Activated naive CD4-positive, alpha-beta T cell treated with anti-CD3 and anti-CD28 coated beads, Interleukin-2, amount 50 U/mL, for 24 hours (primary cell): ENCODE data around the gene CHI3L1.

ENCODE experiments used
- H3K27ac Mint-ChIP-seq: one replicate; pipeline ENCODE4 v1.8.0; 2021; ENCODE audit warnings: mild to moderate bottlenecking, mixed read lengths
- H3K27me3 Mint-ChIP-seq: one replicate; pipeline ENCODE4 v1.8.0; 2021; ENCODE audit warnings: mixed read lengths
- H3K36me3 Mint-ChIP-seq: one replicate; pipeline ENCODE4 v1.8.0; 2021; ENCODE audit warnings: mixed read lengths
- H3K4me1 Mint-ChIP-seq: one replicate; pipeline ENCODE4 v1.8.0; 2021; ENCODE audit warnings: mixed read lengths
- H3K4me3 Mint-ChIP-seq: one replicate; pipeline ENCODE4 v1.8.0; 2021; ENCODE audit warnings: mild to moderate bottlenecking, mixed read lengths
- H3K9me3 Mint-ChIP-seq: one replicate; pipeline ENCODE4 v1.8.0; 2021; ENCODE audit warnings: mixed read lengths

CHI3L1 gene

GRCh38 chr1:203169770-203170520, 16.6 kb downstream of the CHI3L1 start:
- Mint-ChIP-seq H3K9me3 (no peaks in the 10 kb centered on the region), H3K27ac (no peak overlapping the region), H3K4me1 (no peaks in the 10 kb centered on the region), H3K4me3 (no peak overlapping the region), H3K36me3 (no peaks in the 10 kb centered on the region), H3K27me3 (no peaks in the 10 kb centered on the region)

GRCh38 chr1:203168991-203169390, 17.5 kb downstream of the CHI3L1 start:
- H3K27ac Mint-ChIP-seq, result no peak overlapping the region
- H3K9me3 Mint-ChIP-seq, result no peaks in the 10 kb centered on the region
- no peaks in the 10 kb centered on the region for H3K36me3 Mint-ChIP-seq
- H3K4me1 Mint-ChIP-seq, result no peaks in the 10 kb centered on the region
- H3K4me3 Mint-ChIP-seq, result no peak overlapping the region
- no peaks in the 10 kb centered on the region for H3K27me3 Mint-ChIP-seq

GRCh38 chr1:203168256-203168786, 18.2 kb downstream of the CHI3L1 start:
- Mint-ChIP-seq H3K27ac (no peak overlapping the region), H3K4me1 (no peaks in the 10 kb centered on the region), H3K27me3 (no peaks in the 10 kb centered on the region), H3K4me3 (no peak overlapping the region), H3K9me3 (no peaks in the 10 kb centered on the region), H3K36me3 (no peaks in the 10 kb centered on the region)

GRCh38 chr1:203167913-203168200, 18.6 kb downstream of the CHI3L1 start:
- peaks cover 2% of the 10 kb centered on the region for H3K27me3 Mint-ChIP-seq

GRCh38 chr1:203167026-203167912, 19.2 kb downstream of the CHI3L1 start:
- H3K27me3 Mint-ChIP-seq, result peaks cover 2% of the 10 kb centered on the region
- no peak overlapping the region for H3K4me3 Mint-ChIP-seq
- H3K9me3 Mint-ChIP-seq, result no peaks in the 10 kb centered on the region
- no peaks in the 10 kb centered on the region for H3K4me1 Mint-ChIP-seq
- H3K27ac Mint-ChIP-seq, result no peak overlapping the region
- H3K36me3 Mint-ChIP-seq, result no peaks in the 10 kb centered on the region

More at GRCh38 chr1:203167913-203168200, 18.6 kb downstream of the CHI3L1 start:
- Mint-ChIP-seq H3K4me3 (no peak overlapping the region), H3K9me3 (no peaks in the 10 kb centered on the region), H3K36me3 (no peaks in the 10 kb centered on the region), H3K4me1 (no peaks in the 10 kb centered on the region), H3K27ac (no peak overlapping the region)

GRCh38 chr1:203166192-203166940, 20.1 kb downstream of the CHI3L1 start:
- no peak overlapping the region for H3K4me3 Mint-ChIP-seq
- no peaks in the 10 kb centered on the region for H3K9me3 Mint-ChIP-seq
- H3K4me1 Mint-ChIP-seq, result no peaks in the 10 kb centered on the region
- peaks cover 2% of the 10 kb centered on the region for H3K27me3 Mint-ChIP-seq
- no peak overlapping the region for H3K27ac Mint-ChIP-seq
- no peaks in the 10 kb centered on the region for H3K36me3 Mint-ChIP-seq

- Mint-ChIP-seq H3K27ac (no peak overlapping the region), H3K36me3 (no peaks in the 10 kb centered on the region), H3K9me3 (no peaks in the 10 kb centered on the region), H3K4me1 (no peaks in the 10 kb centered on the region), H3K27me3 (peaks cover 2% of the 10 kb centered on the region), H3K4me3 (no peak overlapping the region)
Measured at GRCh38 chr1:203165800-203166161, 20.7 kb downstream of the CHI3L1 start.

- Mint-ChIP-seq H3K4me1 (no peaks in the 10 kb centered on the region), H3K27ac (no peak overlapping the region), H3K4me3 (no peak overlapping the region), H3K27me3 (peaks cover 2% of the 10 kb centered on the region), H3K9me3 (no peaks in the 10 kb centered on the region), H3K36me3 (no peaks in the 10 kb centered on the region)
Measured at GRCh38 chr1:203165101-203165799, 21.3 kb downstream of the CHI3L1 start.

- no peaks in the 10 kb centered on the region for H3K36me3 Mint-ChIP-seq
- no peak overlapping the region for H3K27ac Mint-ChIP-seq
- H3K4me3 Mint-ChIP-seq, result no peak overlapping the region
- no peaks in the 10 kb centered on the region for H3K4me1 Mint-ChIP-seq
- H3K27me3 Mint-ChIP-seq, result peaks cover 2% of the 10 kb centered on the region
- H3K9me3 Mint-ChIP-seq, result no peaks in the 10 kb centered on the region
Measured at GRCh38 chr1:203163891-203164635, 22.4 kb downstream of the CHI3L1 start.

- no peak overlapping the region for H3K4me3 Mint-ChIP-seq
- no peaks in the 10 kb centered on the region for H3K36me3 Mint-ChIP-seq
- H3K27me3 Mint-ChIP-seq, result peaks cover 2% of the 10 kb centered on the region
- no peaks in the 10 kb centered on the region for H3K4me1 Mint-ChIP-seq
- H3K27ac Mint-ChIP-seq, result no peak overlapping the region
- H3K9me3 Mint-ChIP-seq, result no peaks in the 10 kb centered on the region
Measured at GRCh38 chr1:203162403-203162802, 24.1 kb downstream of the CHI3L1 start.

GRCh38 chr1:203161703-203162102, 24.8 kb downstream of the CHI3L1 start:
- Mint-ChIP-seq H3K27ac (no peak overlapping the region), H3K4me3 (no peak overlapping the region), H3K27me3 (peaks cover 2% of the 10 kb centered on the region), H3K9me3 (no peaks in the 10 kb centered on the region), H3K36me3 (no peaks in the 10 kb centered on the region), H3K4me1 (no peaks in the 10 kb centered on the region)

GRCh38 chr1:203161175-203161574, 25.3 kb downstream of the CHI3L1 start:
- H3K4me3 Mint-ChIP-seq, result no peak overlapping the region
- H3K27me3 Mint-ChIP-seq, result peaks cover 2% of the 10 kb centered on the region
- no peaks in the 10 kb centered on the region for H3K9me3 Mint-ChIP-seq
- H3K27ac Mint-ChIP-seq, result no peak overlapping the region
- no peaks in the 10 kb centered on the region for H3K36me3 Mint-ChIP-seq
- H3K4me1 Mint-ChIP-seq, result no peaks in the 10 kb centered on the region

- H3K4me3 Mint-ChIP-seq, result no peak overlapping the region
- no peaks in the 10 kb centered on the region for H3K4me1 Mint-ChIP-seq
- H3K27me3 Mint-ChIP-seq, result peaks cover 2% of the 10 kb centered on the region
- no peaks in the 10 kb centered on the region for H3K36me3 Mint-ChIP-seq
- no peaks in the 10 kb centered on the region for H3K9me3 Mint-ChIP-seq
- H3K27ac Mint-ChIP-seq, result no peak overlapping the region
Measured at GRCh38 chr1:203159844-203160243, 26.7 kb downstream of the CHI3L1 start.

GRCh38 chr1:203158960-203159665, 27.4 kb downstream of the CHI3L1 start:
- no peaks in the 10 kb centered on the region for H3K36me3 Mint-ChIP-seq
- H3K27ac Mint-ChIP-seq, result no peak overlapping the region
- no peaks in the 10 kb centered on the region for H3K4me1 Mint-ChIP-seq
- H3K27me3 Mint-ChIP-seq, result peaks cover 2% of the 10 kb centered on the region
- no peak overlapping the region for H3K4me3 Mint-ChIP-seq
- no peaks in the 10 kb centered on the region for H3K9me3 Mint-ChIP-seq
